Vagina (tissue), 2 donors: ENCODE measurements around the gene ODF4. TPM values are rescaled to one million over a fixed set of nuclear protein-coding genes. Genes with fewer than 3 reads are reported as not detected.
"Not testable (repeated sequence)": the region's sequence is repeated elsewhere in the genome, so short reads cannot be mapped to it uniquely, and the experiment has no call there.

Experiments used
- DNase-seq, 2 donors: peaks; one replicate each; pipeline ENCODE4 v3.0.0-alpha.2; 2017; ENCODE audit errors: extremely low spot score in 2 of 2
- H3K27ac ChIP-seq: fragments of 200-600 bp; sonication (generic); one replicate; pipeline ENCODE4 v1.5.1; 2019
- H3K27me3 ChIP-seq: fragments of 200-600 bp; sonication (generic); one replicate; pipeline ENCODE4 v1.5.1; 2019
- H3K36me3 ChIP-seq, 2 donors: fragments of 200-600 bp; sonication (generic); one replicate each; pipeline ENCODE4 v1.5.1; 2017 to 2019
- H3K4me1 ChIP-seq: fragments of 200-600 bp; sonication (generic); one replicate; pipeline ENCODE4 v1.5.1; 2019
- H3K4me3 ChIP-seq, 2 donors: fragments of 200-600 bp; sonication (generic); 1 replicate in 1 of 2; 2 replicates in 1 of 2; pipeline ENCODE4 v1.5.1; 2016 to 2019
- H3K9me3 ChIP-seq: fragments of 200-600 bp; sonication (generic); one replicate; pipeline ENCODE4 v1.5.1; 2019
- POLR2A ChIP-seq, 2 donors: fragments of 450-650 bp; IDR thresholded peaks; one replicate each; pipeline ENCODE4 v1.6.1; 2017; ENCODE audit warnings: antibody characterized with exemption in 2 of 2, mild to moderate bottlenecking in 2 of 2, moderate library complexity in 2 of 2
- POLR2AphosphoS5 ChIP-seq, 2 donors: sonication (generic); formaldehyde crosslinking; IDR thresholded peaks; one replicate each; pipeline ENCODE4 v1.9.0; 2017; ENCODE audit warnings: antibody characterized with exemption in 2 of 2, mild to moderate bottlenecking in 2 of 2, low read depth in 1 of 2; ENCODE audit not compliant: insufficient read depth in 1 of 2
- intact Hi-C: fragments of 100-400 bp; cut with DNase I; formaldehyde crosslinking; loops from one replicate; pipeline ENCODE4 v1.15.1; 2023
- total RNA-seq: library from RNA; depleted of rRNA; stranded (reverse); fragments of >200 nt; gene quantifications from one replicate; pipeline ENCODE4 v1.2.3, GENCODE V29; 2016
- TF ChIP-seq, protein P1 (sequence below), 3 experiments: fragments of 450-650 bp in 2 of 3; fragments of 200-600 bp in 1 of 3; sonication (generic) in 1 of 3; IDR thresholded peaks; one replicate each; pipeline ENCODE4 v1.5.1; 2017 to 2019; ENCODE audit warnings: antibody characterized with exemption in 3 of 3, mild to moderate bottlenecking in 2 of 3, moderate library complexity in 2 of 3

Gene ODF4
- total RNA-seq, 1 donor from 2014 or later = not detected

DNA sequence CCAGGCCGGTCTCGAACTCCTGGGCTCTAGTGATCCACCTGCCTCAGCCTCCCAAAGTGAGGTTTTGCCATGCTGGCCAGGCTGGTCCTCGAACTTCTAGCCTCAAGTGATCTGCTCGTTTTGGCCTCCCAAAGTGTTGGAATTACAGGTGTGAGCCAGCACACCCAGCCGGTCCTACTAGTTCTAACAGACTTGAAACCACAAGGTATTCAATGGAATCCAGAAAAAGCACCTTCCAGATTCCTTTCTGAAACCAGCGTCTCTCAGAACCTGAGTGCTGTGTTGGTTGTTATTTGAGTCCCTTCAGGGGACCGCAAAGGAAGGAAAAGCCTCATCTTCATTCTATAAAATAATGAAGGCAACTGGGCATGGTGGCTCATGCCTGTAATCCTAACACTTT is 32.8 kb downstream of the ODF4 start:
- DNase-seq = no peak
- H3K27ac ChIP-seq = no peak overlapping the region

DNA sequence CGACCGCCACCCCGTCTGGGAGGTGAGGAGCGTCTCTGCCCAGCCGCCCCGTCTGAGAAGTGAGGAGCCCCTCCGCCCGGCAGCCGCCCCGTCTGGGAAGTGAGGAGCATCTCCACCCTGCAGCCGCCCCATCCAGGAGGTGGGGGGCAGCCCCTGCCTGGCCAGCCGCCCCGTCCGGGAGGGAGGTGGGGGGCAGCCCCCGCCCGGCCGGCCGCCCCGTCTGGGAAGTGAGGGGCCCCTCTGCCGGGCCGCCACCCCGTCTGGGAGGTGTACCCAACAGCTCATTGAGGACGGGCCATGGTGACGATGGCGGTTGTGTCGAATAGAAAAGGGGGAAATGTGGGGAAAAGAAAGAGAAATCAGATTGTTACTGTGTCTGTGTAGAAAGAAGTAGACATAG is 34.2 kb downstream of the ODF4 start:
- H3K4me1 ChIP-seq = peaks cover 28% of the 10 kb centered on the region
- H3K27ac ChIP-seq, intact Hi-C loops, H3K9me3 ChIP-seq, H3K27me3 ChIP-seq, H3K4me3 ChIP-seq, DNase-seq: not testable (repeated sequence)
- peaks cover 0 to 26% of the 10 kb centered on the region in 2 donors for H3K36me3 ChIP-seq

More for the DNA sequence above, 32.8 kb downstream of the ODF4 start:
- intact Hi-C loops = no loop called here
- peaks cover 25% of the 10 kb centered on the region for H3K4me1 ChIP-seq
- H3K9me3 ChIP-seq = no peaks in the 10 kb centered on the region
- TF ChIP-seq POLR2AphosphoS5 (IDR thresholded peaks at IDR 0.05; ENCODE audit: insufficient read depth in 1 of 2, low read depth in 1 of 2) (no peak), POLR2A (IDR thresholded peaks at IDR 0.05) (no peak)
- TF ChIP-seq, protein P1, sequence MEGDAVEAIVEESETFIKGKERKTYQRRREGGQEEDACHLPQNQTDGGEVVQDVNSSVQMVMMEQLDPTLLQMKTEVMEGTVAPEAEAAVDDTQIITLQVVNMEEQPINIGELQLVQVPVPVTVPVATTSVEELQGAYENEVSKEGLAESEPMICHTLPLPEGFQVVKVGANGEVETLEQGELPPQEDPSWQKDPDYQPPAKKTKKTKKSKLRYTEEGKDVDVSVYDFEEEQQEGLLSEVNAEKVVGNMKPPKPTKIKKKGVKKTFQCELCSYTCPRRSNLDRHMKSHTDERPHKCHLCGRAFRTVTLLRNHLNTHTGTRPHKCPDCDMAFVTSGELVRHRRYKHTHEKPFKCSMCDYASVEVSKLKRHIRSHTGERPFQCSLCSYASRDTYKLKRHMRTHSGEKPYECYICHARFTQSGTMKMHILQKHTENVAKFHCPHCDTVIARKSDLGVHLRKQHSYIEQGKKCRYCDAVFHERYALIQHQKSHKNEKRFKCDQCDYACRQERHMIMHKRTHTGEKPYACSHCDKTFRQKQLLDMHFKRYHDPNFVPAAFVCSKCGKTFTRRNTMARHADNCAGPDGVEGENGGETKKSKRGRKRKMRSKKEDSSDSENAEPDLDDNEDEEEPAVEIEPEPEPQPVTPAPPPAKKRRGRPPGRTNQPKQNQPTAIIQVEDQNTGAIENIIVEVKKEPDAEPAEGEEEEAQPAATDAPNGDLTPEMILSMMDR (IDR thresholded peaks at IDR 0.05) = no peak
- no peak overlapping the region for H3K4me3 ChIP-seq
- H3K27me3 ChIP-seq = no peaks in the 10 kb centered on the region
- peaks cover 0 to 14% of the 10 kb centered on the region in 2 donors for H3K36me3 ChIP-seq

DNA sequence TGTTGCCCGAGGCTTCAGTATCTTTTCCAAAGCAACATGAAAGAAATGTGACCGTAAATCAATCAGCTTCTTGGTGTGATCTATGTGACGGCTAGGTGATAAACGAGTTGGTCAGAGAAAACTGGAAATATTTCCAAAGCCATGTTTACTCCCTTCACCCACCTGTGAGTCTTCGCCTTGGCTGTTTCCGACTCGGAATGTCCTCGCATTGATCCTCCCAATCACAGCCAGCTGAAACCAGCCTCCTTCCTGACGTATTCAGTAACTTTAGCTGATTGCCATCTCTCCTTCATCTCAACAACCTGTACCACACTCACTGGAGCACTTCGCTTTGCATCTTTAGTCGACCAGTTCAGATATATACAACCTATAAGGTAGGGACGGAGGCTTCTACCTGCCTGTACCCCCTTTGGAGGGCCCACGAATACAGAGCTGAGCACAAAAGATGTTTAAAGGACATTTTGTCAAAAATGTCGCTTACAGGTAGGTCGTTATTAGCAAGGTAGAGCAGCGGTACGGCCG is 36.2 kb downstream of the ODF4 start:
- Histone ChIP-seq H3K36me3 (peaks cover 0 to 31% of the 10 kb centered on the region in 2 donors), H3K27me3 (no peaks in the 10 kb centered on the region), H3K9me3 (no peaks in the 10 kb centered on the region), H3K27ac (peak overlapping the region; percentile 82), H3K4me1 (peaks cover 47% of the 10 kb centered on the region), H3K4me3 (peak overlapping the region; percentile 52 to 70)
- no peak for DNase-seq
- intact Hi-C loops = no loop called here
- TF ChIP-seq, protein P1 (IDR thresholded peaks at IDR 0.05) = no peak
- TF ChIP-seq POLR2A (IDR thresholded peaks at IDR 0.05) = no peak

DNA sequence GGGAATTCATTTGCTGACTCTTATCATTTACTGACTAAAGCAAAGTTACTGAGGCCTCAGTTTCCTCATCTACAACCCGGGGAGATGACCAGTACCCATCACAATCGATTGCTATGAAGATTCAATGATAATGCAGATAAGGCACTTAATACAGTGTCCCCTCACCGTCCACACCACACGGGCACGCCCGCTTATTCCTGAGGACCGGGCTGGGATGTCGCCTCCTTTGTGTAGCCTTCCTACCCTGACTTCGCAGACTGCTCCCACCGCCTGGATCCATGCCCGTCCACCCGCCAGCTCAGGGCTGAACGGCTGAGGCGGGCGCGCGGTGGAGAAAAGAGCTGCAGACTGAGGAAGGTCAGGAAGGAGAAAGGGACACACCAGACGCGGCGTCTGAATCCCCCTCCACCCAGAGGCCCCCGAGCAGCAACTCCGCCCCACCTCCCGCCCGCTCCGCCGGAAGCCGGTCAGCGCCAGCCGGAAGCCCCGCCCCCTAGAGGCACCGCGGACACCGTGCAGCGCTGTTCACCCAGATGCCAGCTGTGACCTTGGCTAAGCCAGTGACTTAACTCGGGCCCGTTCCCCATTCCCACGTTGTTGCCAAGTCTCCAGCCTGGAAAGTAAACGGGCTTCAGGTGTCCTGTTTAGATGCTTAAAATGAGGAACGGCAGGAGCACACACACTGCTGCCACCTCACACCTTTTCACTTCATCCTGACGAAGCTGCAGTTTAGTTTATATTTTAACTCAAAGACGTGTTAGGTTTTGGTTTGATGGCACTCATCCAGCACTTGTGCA is 36.8 kb downstream of the ODF4 start, which contains the start of gene KRABD2:
Gene KRABD2 (minus strand): TSS at position 434 of the 797 bp plus-strand sequence.
- peaks cover 0 to 38% of the 10 kb centered on the region in 2 donors for H3K36me3 ChIP-seq

DNA sequence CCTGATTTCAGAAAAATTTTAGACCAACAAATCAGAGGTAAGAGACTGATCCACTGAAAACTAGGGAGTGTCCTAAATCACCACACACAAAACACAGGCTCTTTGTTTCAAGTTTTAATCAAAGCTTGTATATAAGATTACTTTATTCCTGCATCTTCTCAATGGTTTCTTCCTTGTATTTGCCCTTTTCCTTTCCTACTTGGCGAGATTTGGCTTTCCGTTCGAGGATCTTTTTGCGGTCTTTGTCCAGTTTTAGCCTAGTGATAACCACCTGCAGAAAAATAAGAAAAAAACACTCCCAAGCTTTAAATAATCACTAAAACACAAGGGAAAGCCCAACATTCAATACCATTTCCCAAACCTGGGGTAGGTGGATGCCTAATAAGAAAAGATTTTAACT is 37.8 kb downstream of the ODF4 start:
- Histone ChIP-seq H3K4me3 (no peak overlapping the region), H3K4me1 (peaks cover 62% of the 10 kb centered on the region), H3K27ac (no peak overlapping the region), H3K9me3 (no peaks in the 10 kb centered on the region), H3K36me3 (peaks cover 0 to 42% of the 10 kb centered on the region in 2 donors), H3K27me3 (no peaks in the 10 kb centered on the region)
- no peak for DNase-seq
- intact Hi-C loops = no loop called here
- TF ChIP-seq, protein P1 (IDR thresholded peaks at IDR 0.05) = no peak
- TF ChIP-seq POLR2A (IDR thresholded peaks at IDR 0.05) (no peak), POLR2AphosphoS5 (IDR thresholded peaks at IDR 0.05; ENCODE audit: insufficient read depth in 1 of 2, low read depth in 1 of 2) (no peak)

More for the DNA sequence above, 36.8 kb downstream of the ODF4 start, which contains the start of gene KRABD2:
- Histone ChIP-seq H3K4me1 (peaks cover 54% of the 10 kb centered on the region), H3K27ac (peak within 1 kb of the TSS; percentile 82), H3K27me3 (no peaks in the 10 kb centered on the region), H3K9me3 (no peaks in the 10 kb centered on the region), H3K4me3 (peak within 1 kb of the TSS; percentile 52 to 70)
- TF ChIP-seq POLR2A (IDR thresholded peaks at IDR 0.05) (no peak), POLR2AphosphoS5 (IDR thresholded peaks at IDR 0.05; ENCODE audit: insufficient read depth in 1 of 2, low read depth in 1 of 2) (peak; percentile 29 to 83)
- TF ChIP-seq, protein P1 (IDR thresholded peaks at IDR 0.05) = peak in 2 of 3 experiments; percentile 29 to 61
- DNase-seq = no peak
- intact Hi-C loops = no loop called here

DNA sequence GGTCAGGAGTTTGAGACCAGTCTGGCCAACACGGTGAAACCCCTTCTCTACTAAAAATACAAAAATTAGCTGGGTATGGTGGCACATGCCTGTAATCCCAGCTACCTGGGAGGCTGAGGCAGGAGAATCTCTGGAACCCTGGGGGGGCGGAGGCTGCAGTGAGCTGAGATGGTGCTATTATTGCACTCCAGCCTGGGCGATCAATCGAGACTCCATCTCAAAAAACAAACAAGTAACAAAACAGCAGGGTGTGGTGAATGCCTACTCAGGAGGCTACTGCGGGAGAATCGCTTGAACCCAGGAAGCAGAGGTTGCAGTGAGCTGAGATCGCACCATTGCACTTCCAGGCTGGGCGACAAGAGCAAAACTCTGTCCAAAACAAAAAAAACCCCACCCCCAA is 38.5 kb downstream of the ODF4 start:
- H3K4me3 ChIP-seq, intact Hi-C loops, H3K27me3 ChIP-seq, H3K9me3 ChIP-seq, H3K27ac ChIP-seq, DNase-seq: not testable (repeated sequence)
- H3K4me1 ChIP-seq = peaks cover 59% of the 10 kb centered on the region
- peaks cover 0 to 42% of the 10 kb centered on the region in 2 donors for H3K36me3 ChIP-seq
